Hippocampal formation (tissue), 2 donors: ENCODE data around the gene TMSB4X.
"Not testable (repeated sequence)": the region's sequence is repeated elsewhere in the genome, so short reads cannot be mapped to it uniquely, and the experiment has no call there.

Experiments
- DNase-seq, 2 donors: peaks; one replicate each; lab custom pipeline; 2025; lab: John Stamatoyannopoulos, UW

Gene TMSB4X

DNA sequence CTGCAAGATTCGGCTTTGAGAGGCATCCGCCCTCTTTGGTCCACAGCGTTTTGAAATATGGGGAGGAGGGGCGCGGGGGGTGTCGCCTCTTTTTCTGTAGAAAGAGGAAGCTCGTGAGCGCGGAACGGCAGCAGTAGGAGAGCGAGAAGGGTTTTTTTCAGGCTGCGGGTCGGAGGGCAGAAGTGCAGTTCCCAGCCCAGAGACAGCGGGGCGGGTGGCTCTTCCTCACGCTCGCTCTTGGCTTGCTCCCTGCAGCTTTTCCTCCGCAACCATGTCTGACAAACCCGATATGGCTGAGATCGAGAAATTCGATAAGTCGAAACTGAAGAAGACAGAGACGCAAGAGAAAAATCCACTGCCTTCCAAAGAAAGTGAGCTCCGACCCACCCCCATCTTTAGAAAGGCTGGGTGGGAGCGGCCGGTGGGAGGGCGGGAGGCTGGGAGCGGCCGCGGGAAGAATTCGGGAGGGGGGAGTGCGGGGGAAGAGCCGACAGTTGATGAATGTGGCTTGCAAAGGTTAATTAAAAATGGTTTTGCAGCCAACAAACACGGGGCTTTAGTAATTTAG, 1.2 kb downstream of the TMSB4X start:
- DNase-seq = no peak

DNA sequence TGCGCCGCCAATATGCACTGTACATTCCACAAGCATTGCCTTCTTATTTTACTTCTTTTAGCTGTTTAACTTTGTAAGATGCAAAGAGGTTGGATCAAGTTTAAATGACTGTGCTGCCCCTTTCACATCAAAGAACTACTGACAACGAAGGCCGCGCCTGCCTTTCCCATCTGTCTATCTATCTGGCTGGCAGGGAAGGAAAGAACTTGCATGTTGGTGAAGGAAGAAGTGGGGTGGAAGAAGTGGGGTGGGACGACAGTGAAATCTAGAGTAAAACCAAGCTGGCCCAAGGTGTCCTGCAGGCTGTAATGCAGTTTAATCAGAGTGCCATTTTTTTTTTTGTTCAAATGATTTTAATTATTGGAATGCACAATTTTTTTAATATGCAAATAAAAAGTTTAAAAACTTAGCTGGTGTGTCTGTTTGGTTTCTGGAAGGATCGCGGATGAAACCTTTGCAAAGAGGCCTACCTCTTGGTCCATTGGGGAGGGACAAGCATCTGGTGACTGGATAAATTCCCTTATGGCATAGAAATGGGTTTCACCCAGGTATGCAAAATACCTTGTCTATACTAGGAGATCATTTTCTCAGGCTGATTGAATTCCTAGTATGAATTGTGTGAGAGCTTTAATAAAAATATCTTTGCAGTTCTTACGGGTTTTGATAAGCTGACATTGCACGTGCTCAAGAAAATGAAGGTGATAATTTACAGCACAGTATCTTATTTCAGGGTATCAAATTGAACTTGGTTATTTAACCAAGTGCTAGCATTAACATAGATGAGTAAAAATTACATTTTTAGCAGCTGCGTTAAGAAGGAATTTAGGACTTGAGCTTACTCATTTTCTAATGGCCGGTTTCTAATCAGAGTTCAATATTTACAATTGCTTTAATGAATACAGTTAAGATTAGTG, 2.2 kb downstream of the TMSB4X start:
- not testable (repeated sequence) for DNase-seq

DNA sequence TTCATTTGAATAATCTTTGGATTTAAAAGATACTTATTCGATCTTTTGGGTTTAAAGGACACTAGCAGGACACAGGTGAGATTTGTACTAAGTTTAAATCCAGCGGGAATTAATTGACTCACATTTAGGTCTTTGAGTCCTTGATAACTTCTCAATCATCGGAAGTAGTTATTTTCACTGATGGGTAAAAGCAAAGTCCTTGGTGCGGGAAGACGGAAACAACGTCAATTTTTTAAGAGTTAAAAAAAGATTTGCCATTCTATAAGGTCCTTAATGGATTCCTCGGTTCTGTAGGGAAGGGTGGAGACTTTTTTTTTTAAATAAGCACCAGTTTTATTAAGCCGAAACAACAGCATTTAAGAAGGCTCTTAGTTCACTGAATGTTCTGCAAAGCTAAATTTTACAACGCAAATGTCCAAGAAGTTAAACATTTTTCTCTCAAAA, 2.9 kb downstream of the TMSB4X start:
- DNase-seq = no peak

DNA sequence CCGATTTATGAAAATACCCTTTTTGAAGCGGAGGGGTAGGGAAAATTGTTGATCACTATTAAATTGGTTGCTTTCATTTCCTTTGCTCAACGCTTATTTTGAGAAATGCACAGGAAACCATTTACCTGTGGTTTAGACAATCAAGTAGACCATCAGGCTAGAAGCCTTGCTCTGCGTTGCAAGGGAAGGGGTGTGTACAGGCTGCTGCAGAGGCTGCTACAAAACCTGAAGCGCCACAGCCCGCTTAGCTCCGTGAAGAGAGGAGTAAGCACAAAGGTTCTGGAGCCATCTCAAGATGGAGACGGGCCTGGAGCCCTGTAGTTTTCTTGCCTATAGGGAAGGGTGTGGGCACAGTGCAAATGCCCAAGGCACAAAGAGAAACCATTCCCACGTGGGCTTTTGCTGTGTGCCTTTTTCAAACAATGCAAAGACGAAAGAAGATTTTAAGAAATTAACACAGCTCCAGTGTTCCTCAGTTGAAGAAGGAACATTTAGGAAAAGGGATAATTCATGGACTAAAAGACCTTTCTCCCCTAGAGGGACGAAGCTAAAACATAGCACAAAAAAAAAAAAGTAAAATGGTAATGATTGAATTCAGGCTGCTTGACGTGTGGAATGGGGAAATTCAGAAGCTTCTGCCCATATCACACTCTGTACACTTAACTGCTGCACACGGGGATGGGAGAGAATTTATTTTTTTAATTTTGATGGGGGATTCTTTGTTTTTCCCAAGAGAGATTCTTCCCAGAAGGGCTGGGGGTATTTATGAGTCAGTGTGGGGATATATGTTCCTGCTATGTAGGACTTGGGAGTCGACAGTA, 3.5 kb downstream of the TMSB4X start:
- DNase-seq = peak in 1 of 2 donors; percentile 17

DNA sequence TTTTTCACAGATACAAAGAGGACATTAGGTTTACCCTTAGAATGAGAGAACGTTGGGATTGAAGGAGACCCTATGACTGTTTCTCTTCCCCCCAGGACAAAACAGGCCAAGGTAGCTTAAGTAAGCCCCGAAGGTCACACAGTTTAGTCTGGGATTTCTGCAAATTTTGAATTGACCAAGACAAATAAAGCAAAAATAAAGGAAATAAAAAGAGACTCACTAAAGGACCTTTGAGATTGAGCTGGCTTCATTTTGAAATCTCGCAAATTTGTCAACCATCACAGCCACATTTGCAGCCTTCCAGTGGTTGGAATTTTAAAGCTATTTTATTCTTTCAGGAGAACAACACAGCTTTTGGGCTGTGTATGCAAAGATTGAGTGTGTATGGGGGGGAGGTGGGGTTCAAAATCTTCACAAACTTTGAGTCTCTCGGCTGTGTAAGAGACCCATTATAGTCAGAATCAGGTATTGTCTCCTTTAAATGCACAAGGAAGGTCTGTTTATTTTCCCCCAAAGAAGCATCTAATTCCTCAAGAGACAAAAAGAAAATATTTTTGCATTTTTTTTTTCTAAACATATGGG, 4.2 kb downstream of the TMSB4X start:
- DNase-seq = no peak

DNA sequence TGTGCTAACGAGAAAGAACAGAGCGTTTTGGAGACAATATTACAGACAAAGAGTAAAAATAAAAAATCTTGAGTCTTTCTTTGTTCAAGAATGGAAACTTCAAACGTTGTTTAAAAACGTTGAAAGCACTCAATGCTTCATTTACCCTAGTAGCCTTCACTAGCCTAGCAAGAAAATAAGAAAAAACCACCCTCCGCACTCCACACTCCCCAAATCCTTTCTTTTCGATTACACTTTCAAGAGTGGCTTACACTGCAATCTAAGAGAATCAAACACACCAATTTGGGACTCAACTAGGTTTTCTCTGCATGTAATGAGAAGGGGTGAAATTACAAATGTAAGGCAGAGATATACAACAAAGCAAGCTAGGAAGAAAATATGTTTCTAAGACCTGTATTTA, 4.7 kb downstream of the TMSB4X start:
- DNase-seq = no peak

DNA sequence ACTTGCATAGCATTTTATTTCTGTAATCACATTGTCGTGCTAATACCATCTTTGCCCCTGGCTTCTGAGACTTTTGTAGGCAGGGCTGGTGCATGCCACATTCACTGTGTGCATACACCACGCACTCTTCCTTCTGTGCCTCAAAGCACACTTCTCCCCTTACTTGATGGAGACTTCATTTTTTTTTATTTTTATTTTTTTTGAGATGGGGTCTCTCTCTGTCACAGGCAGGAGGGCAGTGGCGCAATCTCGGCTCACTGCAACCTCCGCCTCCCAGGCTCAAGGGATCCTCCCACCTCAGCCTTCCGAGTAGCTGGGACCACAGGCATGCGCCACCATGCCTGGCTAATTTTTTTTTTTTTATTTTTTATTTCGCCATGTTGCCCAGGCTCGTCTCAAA, 5.1 kb downstream of the TMSB4X start:
- DNase-seq = not testable (repeated sequence)

DNA sequence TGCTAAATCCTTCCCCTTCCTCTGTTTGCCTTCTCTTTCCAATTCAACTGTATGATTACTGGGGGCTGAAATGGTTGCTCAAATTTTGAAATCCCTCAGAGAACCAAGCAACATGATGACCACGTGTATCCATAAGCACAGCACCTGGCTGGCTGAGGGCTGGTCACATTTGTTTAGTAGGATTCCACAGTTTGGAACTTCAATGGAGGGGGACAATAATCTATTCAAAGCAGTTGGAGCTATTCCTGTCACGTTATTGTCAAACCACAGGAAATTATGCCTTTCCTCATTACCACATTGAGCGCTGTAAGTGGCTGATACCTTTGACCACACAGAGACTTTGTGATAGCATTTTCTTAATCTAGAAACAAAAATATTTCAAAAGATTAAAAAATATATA, 7.0 kb downstream of the TMSB4X start:
- DNase-seq = no peak

DNA sequence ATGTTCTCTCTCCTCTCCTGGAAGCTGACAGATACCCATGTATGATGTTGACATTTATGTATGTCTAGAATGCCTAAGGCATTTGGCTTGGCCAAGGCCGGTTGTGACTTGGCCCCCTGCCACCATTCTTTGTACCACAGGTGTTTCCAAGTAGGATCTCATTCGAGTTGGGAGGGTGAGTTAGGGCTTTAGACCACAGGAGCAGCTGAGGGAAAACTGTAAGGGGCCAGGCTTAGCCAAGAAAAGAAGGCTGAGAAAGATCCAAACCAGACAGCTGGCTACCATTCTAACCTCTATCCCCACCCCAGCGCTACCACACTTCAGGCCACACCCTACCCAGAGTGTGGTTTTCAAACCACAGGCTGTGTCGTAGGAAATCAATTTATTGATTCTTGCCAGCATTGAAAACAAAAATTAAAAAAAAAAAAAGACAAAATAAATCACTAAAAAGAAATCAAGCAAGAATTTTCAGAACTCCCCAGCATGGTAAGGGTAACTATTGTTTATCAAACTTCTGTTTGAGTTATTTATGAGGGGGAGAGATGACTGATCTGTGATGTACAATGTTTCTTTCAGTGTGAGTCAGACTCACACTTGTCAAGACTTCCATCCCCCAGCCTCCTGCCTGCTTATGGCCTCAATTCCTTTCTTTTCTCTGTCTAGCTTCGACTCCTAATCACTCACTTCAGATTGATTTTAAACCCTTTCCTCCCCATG, 9.9 kb downstream of the TMSB4X start:
- no peak for DNase-seq

DNA sequence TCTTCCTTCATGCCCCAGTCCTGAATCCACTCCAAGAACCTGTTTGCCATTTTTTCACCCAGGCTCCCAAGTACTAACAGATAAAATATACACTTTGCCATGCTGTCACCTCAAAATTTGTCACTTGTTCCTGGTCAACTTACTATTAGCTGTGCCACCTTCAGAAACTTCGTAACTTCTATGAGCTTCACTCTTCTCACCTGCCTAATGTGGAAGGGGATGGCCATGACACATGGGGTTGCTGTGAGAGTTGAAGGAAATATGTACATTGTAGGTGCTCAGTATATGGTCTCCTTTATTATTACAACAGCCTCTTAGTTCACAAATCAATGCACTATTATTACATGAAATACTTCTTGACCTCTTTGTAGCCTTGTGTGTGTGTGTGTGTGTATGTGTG, 10.4 kb downstream of the TMSB4X start:
- DNase-seq = no peak

DNA sequence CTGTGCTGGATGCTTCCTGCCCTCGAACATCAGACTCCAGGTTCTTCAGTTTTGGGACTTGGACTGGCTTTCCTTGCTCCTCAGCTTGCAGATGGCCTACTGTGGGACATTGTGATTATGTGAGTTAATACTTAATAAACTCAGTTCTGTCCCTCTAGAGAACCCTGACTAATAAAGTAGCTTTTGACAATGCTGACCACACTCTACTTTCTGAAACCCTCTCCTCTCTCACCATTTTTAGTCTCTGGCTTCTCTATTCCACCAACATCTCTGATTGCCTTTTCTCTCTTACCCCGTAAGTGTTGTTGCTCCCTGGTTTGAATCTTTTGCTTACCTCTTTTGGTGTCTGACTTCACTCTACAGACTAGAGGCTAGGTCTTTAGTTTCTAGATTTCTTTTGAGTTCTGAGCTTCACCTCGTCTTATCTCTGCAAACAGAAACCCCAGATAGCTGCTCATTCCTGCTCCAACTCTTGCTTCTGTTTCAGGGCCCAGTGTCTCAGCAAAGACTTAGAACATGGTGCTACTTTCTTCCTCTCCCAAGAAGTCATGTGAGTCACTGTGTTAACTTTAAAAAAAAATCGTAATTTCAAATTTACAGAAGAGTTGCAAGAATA, 11.4 kb downstream of the TMSB4X start:
- no peak for DNase-seq

DNA sequence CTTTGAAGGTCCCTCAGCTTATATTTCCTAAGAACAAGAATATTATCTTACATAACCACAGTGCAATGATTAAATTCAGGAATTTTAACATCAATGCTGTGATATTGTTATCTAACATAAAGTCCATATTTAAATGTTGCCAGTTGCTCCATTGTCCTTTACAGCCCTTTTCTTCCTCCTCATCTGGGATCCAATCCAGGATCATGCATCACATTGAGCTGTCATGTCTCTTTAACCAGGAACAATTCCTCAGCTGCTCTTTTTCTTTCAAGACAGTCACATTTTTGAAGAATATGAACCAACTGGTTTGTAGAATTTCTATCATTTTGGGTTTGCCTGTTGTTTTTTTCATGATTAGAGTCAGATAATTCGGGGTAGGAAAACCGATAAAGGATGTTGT, 12.0 kb downstream of the TMSB4X start:
- no peak for DNase-seq

DNA sequence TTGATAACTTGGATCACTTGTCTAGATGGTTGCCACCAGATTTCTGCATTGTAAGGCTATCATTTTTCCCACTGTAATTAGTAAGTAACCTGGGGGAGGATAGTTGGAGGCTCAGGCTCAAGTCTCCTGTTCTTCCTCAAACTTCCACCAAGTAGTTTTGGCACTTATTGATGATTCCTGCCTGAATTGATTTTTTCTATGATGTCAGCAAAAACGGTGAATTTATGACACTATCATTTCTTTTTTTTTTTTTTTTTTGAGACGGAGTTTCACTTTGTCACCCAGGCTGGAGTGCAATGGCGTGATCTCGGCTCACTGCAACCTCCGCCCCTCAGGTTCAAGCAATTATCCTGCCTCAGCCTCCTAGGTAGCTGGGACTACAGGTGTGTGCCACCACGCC, 12.4 kb downstream of the TMSB4X start:
- no peak for DNase-seq

DNA sequence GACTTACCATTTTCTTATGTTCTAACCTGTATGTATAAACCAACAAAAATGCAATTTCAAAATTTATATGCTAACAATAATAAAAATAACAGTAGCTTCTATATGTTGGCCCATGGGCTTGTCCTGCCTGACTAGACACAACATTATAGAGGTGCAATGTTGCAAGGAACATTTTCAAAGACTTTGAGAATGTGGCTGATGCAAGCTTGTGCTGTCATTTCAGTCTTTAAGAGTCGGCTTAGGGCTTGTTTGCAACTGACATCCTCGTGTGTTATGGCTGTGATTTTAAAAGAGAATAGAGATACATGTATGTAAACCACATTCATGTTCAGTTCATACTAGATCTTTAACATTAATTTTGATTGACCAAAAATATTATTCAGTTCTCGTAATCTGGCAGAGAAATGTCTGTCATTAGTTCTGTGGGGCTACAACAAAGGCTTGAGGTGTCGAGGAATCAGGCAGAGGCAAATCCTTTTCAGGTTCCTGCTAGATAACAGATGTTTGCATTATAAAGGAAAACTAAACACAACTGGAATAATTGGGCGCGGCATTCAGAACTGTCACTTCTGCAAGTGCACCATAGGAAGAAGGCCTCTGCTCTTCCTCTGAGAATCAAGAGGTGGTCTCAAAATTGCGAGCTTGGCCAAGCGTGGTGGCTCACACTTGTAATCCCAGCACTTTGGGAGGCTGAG, 13.1 kb downstream of the TMSB4X start:
- DNase-seq = no peak

DNA sequence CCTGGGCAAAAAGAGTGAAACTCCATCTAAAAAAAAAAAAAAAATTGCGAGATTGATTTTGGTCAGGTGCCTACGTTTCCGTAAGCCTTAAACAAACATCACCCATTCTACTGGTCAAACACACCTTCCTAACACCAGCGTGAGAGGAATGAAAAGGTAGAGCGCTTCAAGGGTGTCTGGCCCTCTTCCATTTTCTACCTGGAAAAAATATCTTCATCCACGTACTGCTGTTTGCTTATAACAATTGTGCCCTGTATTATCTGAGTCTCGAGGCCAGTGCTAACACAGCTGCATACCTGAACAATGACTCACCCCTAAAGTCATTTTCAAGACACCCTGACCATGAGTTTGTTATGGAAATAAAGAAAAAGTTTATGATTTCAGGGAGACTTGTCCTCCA, 13.9 kb downstream of the TMSB4X start:
- DNase-seq = no peak

DNA sequence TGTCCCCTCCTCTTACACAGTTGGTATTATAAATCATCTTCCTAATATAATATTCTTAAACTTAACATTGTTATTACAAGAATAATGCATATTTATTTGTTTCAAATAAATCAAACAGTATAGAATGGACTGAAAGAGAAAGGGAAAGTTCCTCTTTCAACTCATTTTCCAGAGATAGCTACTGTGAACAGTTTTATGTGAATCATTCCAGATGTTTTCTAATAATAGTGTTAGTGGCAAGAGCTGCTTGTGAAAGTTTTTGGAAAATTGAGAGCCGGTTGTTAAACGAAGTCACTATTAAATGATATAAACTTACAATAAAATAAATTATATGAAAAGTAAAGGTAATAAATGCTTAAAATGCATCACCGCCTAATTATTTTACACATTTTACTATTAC, 14.6 kb downstream of the TMSB4X start:
- no peak for DNase-seq

DNA sequence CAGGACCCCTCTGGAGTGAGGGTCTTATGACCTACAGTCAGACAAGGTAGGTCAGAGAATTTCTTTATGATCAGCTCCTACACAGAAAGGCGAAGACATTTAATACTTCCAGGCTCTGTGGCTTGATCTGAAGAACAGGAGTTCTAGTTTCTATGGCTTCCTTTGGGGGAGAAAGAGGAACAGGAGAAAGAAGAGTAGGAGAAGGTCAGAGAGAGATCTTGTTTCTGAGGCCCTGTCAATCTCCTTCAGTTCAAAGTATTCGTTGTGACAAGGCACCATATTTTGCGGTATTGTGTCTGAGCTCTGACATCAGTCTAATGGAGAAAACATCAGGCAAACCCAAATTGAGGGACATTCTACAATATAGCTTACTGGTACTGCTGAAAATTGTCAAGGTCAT, 16.7 kb downstream of the TMSB4X start:
- no peak for DNase-seq

DNA sequence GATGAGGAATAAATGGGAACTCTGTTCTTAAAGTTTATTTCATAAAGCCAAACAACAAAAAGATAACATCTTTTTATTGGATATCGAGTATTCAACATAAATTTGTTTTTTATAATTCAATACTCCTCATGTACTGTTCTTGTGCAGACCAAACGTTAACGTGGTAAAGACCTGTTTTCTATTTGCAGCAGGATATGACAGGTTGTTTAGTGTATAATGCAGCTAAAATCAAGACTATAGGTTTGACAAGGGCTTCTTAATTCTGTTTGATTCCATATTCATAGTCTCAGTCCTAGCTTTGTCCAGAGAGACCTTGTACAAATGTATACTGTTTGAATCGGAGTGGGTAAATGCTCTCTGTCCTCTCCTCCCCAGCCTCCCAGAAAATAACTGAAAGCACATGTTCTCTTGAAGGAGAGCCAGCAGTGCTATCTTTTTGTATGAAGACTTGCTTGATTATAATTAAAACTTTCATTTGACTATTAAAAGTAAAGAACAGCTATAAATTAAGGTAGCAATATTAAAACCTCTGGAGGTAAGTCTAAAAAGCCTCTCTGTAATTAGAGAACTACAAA, 17.7 kb downstream of the TMSB4X start:
- no peak for DNase-seq

DNA sequence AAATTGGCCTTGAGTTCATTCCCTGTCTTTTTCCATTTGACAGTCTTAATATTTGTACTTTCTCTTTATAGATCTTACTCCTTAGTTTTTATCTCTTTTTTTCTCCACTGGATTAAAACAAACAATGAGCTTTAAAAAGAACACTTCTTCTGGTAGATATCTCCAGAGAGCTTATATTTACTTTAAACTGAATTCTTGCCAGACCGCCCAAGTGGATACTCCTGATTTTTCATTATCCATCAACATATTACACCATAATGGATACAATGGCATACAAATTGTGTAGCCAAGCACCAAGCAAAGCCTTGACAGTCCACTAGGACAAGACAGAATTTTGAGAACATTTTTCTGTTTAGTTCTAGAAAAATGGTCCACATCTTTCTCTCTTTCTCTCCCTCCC, 18.9 kb downstream of the TMSB4X start:
- DNase-seq = no peak

DNA sequence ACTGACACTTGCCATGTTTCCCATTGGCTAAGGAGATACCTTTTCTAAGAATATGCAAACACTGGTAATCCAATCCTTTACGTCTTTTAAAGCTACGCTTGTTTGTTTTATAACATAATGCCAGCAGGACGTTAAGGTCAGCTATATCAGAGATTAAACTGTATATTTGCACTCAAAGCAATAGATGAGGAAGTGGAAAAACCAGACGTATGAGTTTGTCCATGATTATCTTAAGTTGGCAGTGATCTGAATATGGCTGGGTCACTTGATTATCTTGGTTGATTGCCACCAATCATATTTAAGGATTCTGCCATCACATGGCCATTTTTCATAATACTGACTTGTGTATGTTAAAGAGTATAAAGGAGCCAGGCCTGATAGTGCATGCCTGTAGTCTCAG, 19.4 kb downstream of the TMSB4X start:
- DNase-seq = no peak
